H1 (cell line): ENCODE results near the gene PPIL4. TPM values are rescaled to one million over a fixed set of nuclear protein-coding genes. Genes with fewer than 3 reads are reported as not detected.

ENCODE experiments used
- E2F6 ChIP-seq: IDR thresholded peaks from 2 replicates; pipeline ENCODE4 v1.6.1; 2012; ENCODE audit warnings: inconsistent platforms
- KDM5A ChIP-seq: fragments of 200-600 bp; IDR thresholded peaks from 2 replicates; pipeline ENCODE4 v1.7.1; 2012; ENCODE audit warnings: mild to moderate bottlenecking, low read length, inconsistent platforms, mixed read lengths
- TBP ChIP-seq: IDR thresholded peaks from 2 replicates; pipeline ENCODE4 v1.6.1; 2011; ENCODE audit warnings: low read depth, low read length, improper control_type of control experiment
- polyA plus RNA-seq, 7 experiments: library from polyadenylated mRNA; depleted of rRNA in 3 of 7; stranded (reverse) in 5 of 7; unstranded in 2 of 7; fragments of >200 nt in 5 of 7; fragments of 200-250 nt in 2 of 7; gene quantifications; 1 replicate in 5 of 7; 2 replicates in 1 of 7; 4 replicates in 1 of 7; pipeline versions ENCODE4 v1.2.1 to v1.2.3, GENCODE V29; 2011 to 2013; ENCODE audit warnings: missing spikeins in 2 of 7, mixed read lengths in 2 of 7
- total RNA-seq: library from RNA; stranded (reverse); fragmentation: NEBNext Ultra II Directional; extraction: Animal tissue kit (Norgen Biotek cat#: 25700); gene quantifications from 2 replicates; pipeline ENCODE4 v1.2.1, GENCODE V29; 2021
- TF ChIP-seq, protein P1 (sequence below): IDR thresholded peaks from 2 replicates; pipeline ENCODE4 v1.6.1; 2011; ENCODE audit warnings: low read depth, mild to moderate bottlenecking, low read length; ENCODE audit not compliant: insufficient read depth

Gene PPIL4
- total and polyA plus RNA-seq, 2 of the 8 experiments (the other 6 are each of a cell fraction or from before 2014, with no cell fraction given) = 2.0 to 33.2 TPM

DNA sequence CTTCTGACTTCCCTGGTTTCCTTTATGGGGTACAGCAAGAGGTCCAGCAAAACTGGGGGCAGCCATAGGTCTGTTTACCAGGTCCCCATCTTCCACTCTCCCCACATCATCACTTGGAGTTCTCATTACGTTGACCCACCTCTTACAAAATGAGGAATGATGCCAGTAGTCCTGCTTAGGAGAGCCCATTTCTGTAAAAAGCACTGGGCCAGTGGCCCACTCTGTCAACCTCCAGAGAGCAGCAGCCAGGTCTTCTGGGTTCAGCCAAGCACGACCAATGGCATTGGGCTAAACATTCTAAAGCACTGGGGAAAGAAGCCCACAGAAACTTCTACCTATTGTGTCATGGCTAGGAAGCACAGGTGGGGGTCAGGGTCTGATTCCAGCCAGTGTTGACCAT lies 74.9 kb downstream of the PPIL4 start (continued):
- no peak for TF ChIP-seq TBP
- TF ChIP-seq, protein P1, sequence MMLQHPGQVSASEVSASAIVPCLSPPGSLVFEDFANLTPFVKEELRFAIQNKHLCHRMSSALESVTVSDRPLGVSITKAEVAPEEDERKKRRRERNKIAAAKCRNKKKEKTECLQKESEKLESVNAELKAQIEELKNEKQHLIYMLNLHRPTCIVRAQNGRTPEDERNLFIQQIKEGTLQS = no peak
- no peak for TF ChIP-seq KDM5A
- TF ChIP-seq E2F6 = no peak
